HepG2 (cell line): ENCODE measurements around the gene CMTM1. TPM values are rescaled to one million over a fixed set of nuclear protein-coding genes. Genes with fewer than 3 reads are reported as not detected.
A peak's percentile ranks its signal among the peaks of the same experiment; 100 is the strongest.

Source experiments
- ARNTL ChIP-seq: sonication (generic); formaldehyde crosslinking; IDR thresholded peaks from 2 replicates; pipeline ENCODE4 v1.4.0; 2020; ENCODE audit warnings: mild to moderate bottlenecking, missing genetic modification reagents
- ASH2L ChIP-seq: fragments of 300-600, 200-600 bp; sonication (generic); IDR thresholded peaks from 2 replicates; pipeline ENCODE4 v1.7.0; 2017; ENCODE audit warnings: low read depth, mild to moderate bottlenecking, moderate library complexity, mixed read lengths, low read length; ENCODE audit not compliant: insufficient read length
- BHLHE40 ChIP-seq: IDR thresholded peaks from 2 replicates; pipeline ENCODE4 v1.6.1; 2011; ENCODE audit warnings: low read length, improper control_type of control experiment
- ELF3 ChIP-seq: IDR thresholded peaks from 2 replicates; pipeline ENCODE4 v1.6.1; 2016; ENCODE audit warnings: missing genetic modification reagents, missing compliant biosample characterization
- GTF2F1 ChIP-seq: fragments of 150-350 bp; IDR thresholded peaks from 2 replicates; pipeline ENCODE4 v1.6.1; 2014; ENCODE audit warnings: low read length
- MYNN ChIP-seq: sonication (generic); formaldehyde crosslinking; IDR thresholded peaks from 2 replicates; pipeline ENCODE4 v1.4.0; 2020; ENCODE audit warnings: mild to moderate bottlenecking, low read depth, missing genetic modification reagents
- NPAS2 ChIP-seq: sonication (generic); formaldehyde crosslinking; IDR thresholded peaks from 2 replicates; pipeline ENCODE4 v1.8.0; 2022; ENCODE audit warnings: mild to moderate bottlenecking, missing genetic modification reagents, borderline replicate concordance
- ZMYM2 ChIP-seq: sonication (generic); formaldehyde crosslinking; IDR thresholded peaks from 2 replicates; pipeline ENCODE4 v1.8.0; 2022; ENCODE audit warnings: mild to moderate bottlenecking, missing genetic modification reagents
- ZNF337 ChIP-seq: sonication (generic); formaldehyde crosslinking; IDR thresholded peaks from 2 replicates; pipeline ENCODE4 v1.5.1; 2020; ENCODE audit warnings: missing genetic modification reagents, low read depth, mild to moderate bottlenecking, borderline replicate concordance
- ZNF510 ChIP-seq: sonication (generic); formaldehyde crosslinking; IDR thresholded peaks from 2 replicates; pipeline ENCODE4 v1.4.0; 2020; ENCODE audit warnings: low read depth, mild to moderate bottlenecking, missing genetic modification reagents
- ZNF552 ChIP-seq: sonication (generic); formaldehyde crosslinking; IDR thresholded peaks from 2 replicates; pipeline ENCODE4 v1.9.0; 2022; ENCODE audit warnings: missing genetic modification reagents, mild to moderate bottlenecking, borderline replicate concordance
- ZNF672 ChIP-seq: sonication (generic); formaldehyde crosslinking; IDR thresholded peaks from 2 replicates; pipeline ENCODE4 v1.8.1; 2022; ENCODE audit warnings: missing genetic modification reagents
- polyA plus RNA-seq, 8 experiments: library from polyadenylated mRNA; depleted of rRNA in 3 of 8; stranded (reverse) in 7 of 8; unstranded in 1 of 8; fragments of >200 nt; fragmentation: Illumina TruSeq in 4 of 8; extraction: Trizol in 4 of 8; gene quantifications; 2 replicates each; pipeline versions ENCODE4 v1.2.1 to v1.2.3, GENCODE V29; 2011 to 2016; ENCODE audit warnings: low read depth in 4 of 8, missing spikeins in 1 of 8, mixed read lengths in 1 of 8; ENCODE audit not compliant: insufficient read depth in 1 of 8
- total RNA-seq, 5 experiments: library from RNA; depleted of rRNA; stranded (reverse); fragments of >200 nt; fragmentation: Illumina TruSeq; extraction: Trizol; gene quantifications; 2 replicates each; pipeline ENCODE4 v1.2.3, GENCODE V29; 2016; ENCODE audit warnings: low read depth in 1 of 5
- TF ChIP-seq, protein P1 (sequence below): conservative IDR thresholded peaks from 2 replicates; pipeline ENCODE4 v1.6.1; 2018; ENCODE audit warnings: missing genetic modification reagents
- TF ChIP-seq, protein P2 (sequence below), 2 experiments: fragments of 450-650 bp in 1 of 2; sonication (generic) in 1 of 2; formaldehyde crosslinking in 1 of 2; IDR thresholded peaks; 2 replicates each; pipeline versions ENCODE4 v1.6.1 to v1.8.0; 2016 to 2022; ENCODE audit warnings: antibody characterized with exemption in 1 of 2, mild to moderate bottlenecking in 1 of 2, missing genetic modification reagents in 1 of 2

The CMTM1 gene
- total and polyA plus RNA-seq, 2 of the 13 experiments (the other 11 are each of a cell fraction or from before 2014, with no cell fraction given): 1.7 to 2.9 TPM

DNA sequence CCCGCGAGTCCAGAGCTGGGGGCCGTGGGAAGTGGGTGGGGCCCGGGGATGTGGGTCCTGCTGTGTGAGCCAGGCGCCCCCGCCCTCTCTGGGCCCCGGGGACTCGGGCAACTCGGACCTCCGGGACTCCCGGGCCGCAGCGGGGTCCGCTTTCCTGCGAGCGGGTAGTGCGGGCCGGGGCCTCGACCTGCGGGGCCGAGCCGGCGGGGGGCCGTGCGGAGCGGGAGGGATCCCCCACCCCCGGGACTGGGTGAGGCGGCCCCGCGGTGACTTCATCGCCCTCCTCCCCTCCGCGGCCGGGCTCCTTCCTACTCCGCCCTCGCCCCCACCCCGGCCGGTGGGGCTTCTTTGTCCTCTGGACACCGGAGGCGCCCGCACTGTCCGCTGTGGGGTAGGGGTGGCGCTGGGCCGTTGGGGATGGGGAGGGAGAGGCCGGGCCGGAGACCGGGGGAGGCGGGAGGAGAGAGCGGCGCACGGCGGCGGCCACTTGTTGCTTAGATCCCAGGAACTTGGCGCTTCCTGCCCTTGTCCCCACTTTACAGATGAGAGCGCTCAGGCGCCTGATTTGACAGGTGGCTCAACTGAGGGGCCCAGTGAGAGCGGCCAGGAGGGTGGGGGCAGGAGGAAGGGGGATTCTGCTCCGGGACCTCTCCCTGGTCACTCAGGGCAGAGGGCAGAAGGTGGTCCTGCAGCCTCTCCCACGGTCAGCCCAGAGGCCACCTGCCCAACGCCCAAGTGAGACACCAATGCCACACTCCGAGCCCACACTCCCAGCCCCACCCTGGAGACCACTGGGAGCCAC is 39.1 kb downstream of the CMTM1 start (continued):
- TF ChIP-seq, protein P1, sequence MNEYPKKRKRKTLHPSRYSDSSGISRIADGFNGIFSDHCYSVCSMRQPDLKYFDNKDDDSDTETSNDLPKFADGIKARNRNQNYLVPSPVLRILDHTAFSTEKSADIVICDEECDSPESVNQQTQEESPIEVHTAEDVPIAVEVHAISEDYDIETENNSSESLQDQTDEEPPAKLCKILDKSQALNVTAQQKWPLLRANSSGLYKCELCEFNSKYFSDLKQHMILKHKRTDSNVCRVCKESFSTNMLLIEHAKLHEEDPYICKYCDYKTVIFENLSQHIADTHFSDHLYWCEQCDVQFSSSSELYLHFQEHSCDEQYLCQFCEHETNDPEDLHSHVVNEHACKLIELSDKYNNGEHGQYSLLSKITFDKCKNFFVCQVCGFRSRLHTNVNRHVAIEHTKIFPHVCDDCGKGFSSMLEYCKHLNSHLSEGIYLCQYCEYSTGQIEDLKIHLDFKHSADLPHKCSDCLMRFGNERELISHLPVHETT (CRISPR knock-in tag): no peak
- TF ChIP-seq NPAS2 (no peak), ZMYM2 (CRISPR knock-in tag) (peak; percentile 31; the same call in 1 of the 2 replicates), ASH2L (peak; percentile 32), MYNN (CRISPR knock-in tag) (no peak), ZNF672 (CRISPR knock-in tag) (no peak), ARNTL (CRISPR knock-in tag) (no peak; the same call in 1 of the 2 replicates), GTF2F1 (no peak), BHLHE40 (no peak), ELF3 (CRISPR knock-in tag) (no peak; the same call in 1 of the 2 replicates), ZNF552 (CRISPR knock-in tag) (peak; percentile 26; the same call in 1 of the 2 replicates), ZNF337 (CRISPR knock-in tag) (no peak), ZNF510 (CRISPR knock-in tag) (no peak)
- TF ChIP-seq, protein P2, sequence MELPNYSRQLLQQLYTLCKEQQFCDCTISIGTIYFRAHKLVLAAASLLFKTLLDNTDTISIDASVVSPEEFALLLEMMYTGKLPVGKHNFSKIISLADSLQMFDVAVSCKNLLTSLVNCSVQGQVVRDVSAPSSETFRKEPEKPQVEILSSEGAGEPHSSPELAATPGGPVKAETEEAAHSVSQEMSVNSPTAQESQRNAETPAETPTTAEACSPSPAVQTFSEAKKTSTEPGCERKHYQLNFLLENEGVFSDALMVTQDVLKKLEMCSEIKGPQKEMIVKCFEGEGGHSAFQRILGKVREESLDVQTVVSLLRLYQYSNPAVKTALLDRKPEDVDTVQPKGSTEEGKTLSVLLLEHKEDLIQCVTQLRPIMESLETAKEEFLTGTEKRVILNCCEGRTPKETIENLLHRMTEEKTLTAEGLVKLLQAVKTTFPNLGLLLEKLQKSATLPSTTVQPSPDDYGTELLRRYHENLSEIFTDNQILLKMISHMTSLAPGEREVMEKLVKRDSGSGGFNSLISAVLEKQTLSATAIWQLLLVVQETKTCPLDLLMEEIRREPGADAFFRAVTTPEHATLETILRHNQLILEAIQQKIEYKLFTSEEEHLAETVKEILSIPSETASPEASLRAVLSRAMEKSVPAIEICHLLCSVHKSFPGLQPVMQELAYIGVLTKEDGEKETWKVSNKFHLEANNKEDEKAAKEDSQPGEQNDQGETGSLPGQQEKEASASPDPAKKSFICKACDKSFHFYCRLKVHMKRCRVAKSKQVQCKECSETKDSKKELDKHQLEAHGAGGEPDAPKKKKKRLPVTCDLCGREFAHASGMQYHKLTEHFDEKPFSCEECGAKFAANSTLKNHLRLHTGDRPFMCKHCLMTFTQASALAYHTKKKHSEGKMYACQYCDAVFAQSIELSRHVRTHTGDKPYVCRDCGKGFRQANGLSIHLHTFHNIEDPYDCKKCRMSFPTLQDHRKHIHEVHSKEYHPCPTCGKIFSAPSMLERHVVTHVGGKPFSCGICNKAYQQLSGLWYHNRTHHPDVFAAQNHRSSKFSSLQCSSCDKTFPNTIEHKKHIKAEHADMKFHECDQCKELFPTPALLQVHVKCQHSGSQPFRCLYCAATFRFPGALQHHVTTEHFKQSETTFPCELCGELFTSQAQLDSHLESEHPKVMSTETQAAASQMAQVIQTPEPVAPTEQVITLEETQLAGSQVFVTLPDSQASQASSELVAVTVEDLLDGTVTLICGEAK (IDR thresholded peaks at IDR 0.05): no peak
- TF ChIP-seq, protein P2 (CRISPR knock-in tag; IDR thresholded peaks at IDR 0.05): no peak
